GM12874 (cell line): Measurements from ENCODE around the gene SOAT1.

Source experiments
- CTCF ChIP-seq: IDR thresholded peaks from 2 replicates; pipeline ENCODE4 v1.5.1; 2011; ENCODE audit warnings: low read depth, mild to moderate bottlenecking, control low read depth, low read length, moderate library complexity; ENCODE audit not compliant: insufficient read depth

SOAT1 gene

GRCh38 chr1:179264507-179264906 is 29.1 kb upstream of the SOAT1 start:
- no peak for TF ChIP-seq CTCF

- no peak for TF ChIP-seq CTCF
Measured at GRCh38 chr1:179269071-179269470, 24.5 kb upstream of the SOAT1 start.

GRCh38 chr1:179278920-179279319 is 14.7 kb upstream of the SOAT1 start:
- TF ChIP-seq CTCF, result no peak

- TF ChIP-seq CTCF, result no peak
Measured at GRCh38 chr1:179283992-179284391, 9.6 kb upstream of the SOAT1 start.

GRCh38 chr1:179287946-179288345 is 5.7 kb upstream of the SOAT1 start:
- no peak for TF ChIP-seq CTCF

GRCh38 chr1:179288977-179289376 is 4.6 kb upstream of the SOAT1 start:
- TF ChIP-seq CTCF, result no peak

GRCh38 chr1:179295164-179295755 is 1.7 kb downstream of the SOAT1 start:
- TF ChIP-seq CTCF, result no peak
